Measurements from ENCODE around the gene ARF6.

GRCh38 chr14:49870908-49871307 is 22.0 kb upstream of the ARF6 start:
- TF ChIP-seq ATF3 (IDR thresholded peaks at IDR 0.05) (no peak), CTCF (IDR thresholded peaks at IDR 0.05; ENCODE audit: low read depth, low read length, missing input control) (no peak), RXRA (IDR thresholded peaks at IDR 0.05) (no peak), TAF1 (conservative IDR thresholded peaks at IDR 0.05) (no peak)

All from liver (tissue), 3 donors.